ENCODE results near the gene SLC39A11. TPM values are rescaled to one million over a fixed set of nuclear protein-coding genes. Genes with fewer than 3 reads are reported as not detected.

The SLC39A11 gene
- total and polyA plus RNA-seq, 2 of the 13 experiments (the other 11 are each of a cell fraction or from before 2014, with no cell fraction given) = 17.2 to 31.5 TPM

- TF ChIP-seq HNF4G (IDR thresholded peaks at IDR 0.05; ENCODE audit: borderline replicate concordance, low read depth, low read length) (peak; percentile 81), HNF4G (CRISPR knock-in tag; IDR thresholded peaks at IDR 0.05; ENCODE audit: borderline replicate concordance, low read depth) (no peak; the same call in 1 of the 2 replicates), SOX13 (IDR thresholded peaks at IDR 0.05) (peak; percentile 79; the same call in 1 of the 2 replicates), SOX13 (CRISPR knock-in tag; conservative IDR thresholded peaks at IDR 0.05 in 1 of 2, IDR thresholded peaks at IDR 0.05 in 1 of 2) (peak in 1 of 2 experiments; percentile 97; a peak in 2 of 4 replicates), ZNF10 (CRISPR knock-in tag; IDR thresholded peaks at IDR 0.05; ENCODE audit: borderline replicate concordance, low read depth) (no peak), FOXA1 (IDR thresholded peaks at IDR 0.05) (peak; percentile 53; the same call in 1 of the 2 replicates), FOXA1 (CRISPR knock-in tag; IDR thresholded peaks at IDR 0.05) (peak; percentile 93), RARA (CRISPR knock-in tag; IDR thresholded peaks at IDR 0.05) (no peak), ZNF713 (CRISPR knock-in tag; IDR thresholded peaks at IDR 0.05) (no peak), IKZF4 (CRISPR knock-in tag; IDR thresholded peaks at IDR 0.05; ENCODE audit: borderline replicate concordance, low read depth, not compliant biosample characterization) (no peak), ZFX (CRISPR knock-in tag; IDR thresholded peaks at IDR 0.05; ENCODE audit: low read depth) (peak; percentile 45; the same call in 1 of the 2 replicates), SP5 (CRISPR knock-in tag; IDR thresholded peaks at IDR 0.05; ENCODE audit: borderline replicate concordance, low read depth) (peak; percentile 61; the same call in 1 of the 2 replicates), SP2 (CRISPR knock-in tag; IDR thresholded peaks at IDR 0.05) (no peak), GPN1 (CRISPR knock-in tag; IDR thresholded peaks at IDR 0.05; ENCODE audit: borderline replicate concordance) (no peak), SP1 (IDR thresholded peaks at IDR 0.05) (no peak), SP1 (CRISPR knock-in tag; IDR thresholded peaks at IDR 0.05) (no peak), ZNF75D (CRISPR knock-in tag; IDR thresholded peaks at IDR 0.05; ENCODE audit: borderline replicate concordance) (no peak), IRF1 (CRISPR knock-in tag; IDR thresholded peaks at IDR 0.05; ENCODE audit: low read depth) (no peak), SRY (CRISPR knock-in tag; IDR thresholded peaks at IDR 0.05) (no peak; the same call in 1 of the 2 replicates), ZSCAN9 (CRISPR knock-in tag; IDR thresholded peaks at IDR 0.05; ENCODE audit: borderline replicate concordance) (peak; percentile 84; the same call in 1 of the 2 replicates), TRIM22 (IDR thresholded peaks at IDR 0.05) (no peak), NCOA5 (CRISPR knock-in tag; IDR thresholded peaks at IDR 0.05) (no peak), IKZF1 (IDR thresholded peaks at IDR 0.05) (no peak), MAF1 (CRISPR knock-in tag; IDR thresholded peaks at IDR 0.05; ENCODE audit: borderline replicate concordance) (no peak), GLMP (CRISPR knock-in tag; IDR thresholded peaks at IDR 0.05; ENCODE audit: borderline replicate concordance) (no peak), YEATS4 (CRISPR knock-in tag; IDR thresholded peaks at IDR 0.05; ENCODE audit: borderline replicate concordance) (no peak), YY1 (IDR thresholded peaks at IDR 0.05; ENCODE audit: insufficient read depth, insufficient replicate concordance, low read depth, low read length) (no peak)
These were observed 1.9 kb downstream of the SLC39A11 start (continued) for GRCh38 chr17:73090396-73091202.

Data from HepG2 (cell line).